Activated T-cell treated with anti-CD3 and anti-CD28 coated beads, Interleukin-2, amount 50 U/mL, for 1 hour (primary cell): Measurements from ENCODE around the gene SELENOT.

Source experiments
- DNase-seq: peaks from one replicate; pipeline ENCODE4 v3.0.0-alpha.2; 2020

The SELENOT gene

GRCh38 chr3:150673966-150674365, 70.8 kb downstream of the SELENOT start:
- no peak for DNase-seq

GRCh38 chr3:150675587-150675986, 72.5 kb downstream of the SELENOT start:
- DNase-seq, result no peak
